LHCN-M2 (cell line): Measurements from ENCODE around the gene YJU2. TPM values are rescaled to one million over a fixed set of nuclear protein-coding genes. Genes with fewer than 3 reads are reported as not detected.
"Not testable (repeated sequence)": the region's sequence is repeated elsewhere in the genome, so short reads cannot be mapped to it uniquely, and the experiment has no call there.

ENCODE experiments used
- DNase-seq: peaks from one replicate; pipeline ENCODE4 v3.0.0-alpha.2; 2012; ENCODE audit warnings: low read depth
- polyA plus RNA-seq: library from polyadenylated mRNA; unstranded; fragments of >200 nt; gene quantifications from one replicate; pipeline ENCODE4 v1.2.1, GENCODE V29; 2012; ENCODE audit warnings: missing spikeins
- total RNA-seq: library from RNA; depleted of rRNA; stranded (reverse); fragments of >200 nt; gene quantifications from 2 replicates; pipeline ENCODE4 v1.2.3, GENCODE V29; 2014; rRNA removed

YJU2 gene
- total RNA-seq: 16.8 and 24.2 TPM in 2 replicates
- polyA plus RNA-seq: 18.9 TPM

DNA sequence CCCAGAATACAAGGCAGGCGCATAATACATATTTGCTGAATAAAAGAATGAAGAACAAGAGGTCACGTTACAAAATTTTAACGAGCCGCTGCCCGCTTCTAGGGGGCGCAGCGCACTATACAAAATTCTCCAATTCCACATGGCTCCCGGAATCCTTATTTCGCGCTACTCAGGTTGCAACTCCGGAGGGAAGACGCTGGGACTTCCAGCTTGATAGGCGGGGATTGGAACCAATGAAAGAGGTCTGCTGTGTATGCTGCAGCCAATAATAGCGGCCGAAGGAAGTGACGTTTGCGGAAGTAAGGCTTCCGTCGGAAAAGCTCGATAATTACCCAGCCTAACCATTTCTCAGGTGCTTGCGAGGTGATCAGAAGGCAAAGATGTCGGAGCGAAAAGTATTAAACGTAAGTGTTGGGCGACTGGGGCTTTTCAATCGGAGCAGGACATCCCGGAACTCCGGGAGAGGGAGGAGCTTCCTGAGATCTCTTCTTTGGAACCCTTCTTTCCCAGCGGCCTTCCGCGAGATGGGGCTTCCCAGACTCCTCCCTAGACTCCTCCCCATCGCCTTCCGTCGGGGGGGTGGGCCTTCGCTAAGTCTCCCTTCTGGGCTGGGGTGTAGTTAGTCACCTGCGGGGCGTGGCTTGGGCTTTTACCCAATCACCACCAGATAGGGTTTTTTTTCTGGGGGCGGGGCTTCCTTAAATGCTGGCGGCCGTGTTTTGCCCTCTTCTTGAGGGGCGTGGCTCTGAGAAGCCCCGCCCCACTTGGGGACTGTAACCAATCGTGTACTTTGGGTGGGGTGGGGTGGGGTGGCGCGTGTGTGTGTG is at the start of gene YJU2:
Gene YJU2, plus strand, starts transcription at position 314 of the 827 bp plus-strand sequence. Its CDS starts 67 bp downstream, at position 381.
- DNase-seq: peak; percentile 99

- peak; percentile 19 for DNase-seq
Observed at GRCh38 chr19:4197228-4197624, 49.7 kb upstream of the YJU2 start.

DNA sequence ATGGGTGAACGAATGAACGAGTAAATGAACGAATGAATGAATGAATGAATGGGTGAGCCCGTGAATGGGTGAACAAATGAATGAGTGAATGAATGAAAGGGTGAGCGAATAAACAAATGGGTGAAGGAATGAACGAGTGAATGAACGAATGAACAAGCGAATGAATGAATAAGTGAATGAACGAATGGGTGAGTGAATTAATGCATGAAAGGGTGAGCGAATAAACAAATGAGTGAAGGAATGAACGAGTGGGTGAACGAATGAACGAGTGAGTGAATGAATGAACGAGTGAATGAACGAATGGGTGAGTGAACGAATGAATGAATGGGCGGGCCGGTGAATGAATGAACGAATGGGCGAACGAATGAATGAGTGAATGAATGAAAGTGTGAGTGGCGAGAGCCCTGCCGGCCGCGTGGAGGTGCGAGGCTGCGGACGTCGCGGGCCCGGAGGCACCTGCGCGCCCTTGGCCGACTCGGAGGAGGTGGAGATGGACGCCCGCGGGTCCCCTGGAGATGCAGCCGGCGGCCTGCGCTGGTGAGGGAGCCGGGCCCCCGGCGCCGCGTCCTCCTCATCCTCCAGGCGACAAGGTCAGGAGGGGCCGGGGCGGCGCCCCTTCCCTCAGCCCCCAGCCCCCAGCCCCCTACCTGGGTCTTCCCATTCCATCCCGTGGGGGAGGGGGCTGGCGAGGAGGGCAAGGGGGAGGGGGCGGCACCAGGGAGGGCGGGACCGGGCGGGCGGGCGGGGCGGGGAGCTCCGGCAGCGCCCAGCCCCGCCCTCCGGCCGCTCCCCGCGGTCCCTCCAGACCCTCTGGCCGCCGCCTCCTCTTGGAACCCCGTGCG is 49.0 kb upstream of the YJU2 start:
- no peak for DNase-seq

DNA sequence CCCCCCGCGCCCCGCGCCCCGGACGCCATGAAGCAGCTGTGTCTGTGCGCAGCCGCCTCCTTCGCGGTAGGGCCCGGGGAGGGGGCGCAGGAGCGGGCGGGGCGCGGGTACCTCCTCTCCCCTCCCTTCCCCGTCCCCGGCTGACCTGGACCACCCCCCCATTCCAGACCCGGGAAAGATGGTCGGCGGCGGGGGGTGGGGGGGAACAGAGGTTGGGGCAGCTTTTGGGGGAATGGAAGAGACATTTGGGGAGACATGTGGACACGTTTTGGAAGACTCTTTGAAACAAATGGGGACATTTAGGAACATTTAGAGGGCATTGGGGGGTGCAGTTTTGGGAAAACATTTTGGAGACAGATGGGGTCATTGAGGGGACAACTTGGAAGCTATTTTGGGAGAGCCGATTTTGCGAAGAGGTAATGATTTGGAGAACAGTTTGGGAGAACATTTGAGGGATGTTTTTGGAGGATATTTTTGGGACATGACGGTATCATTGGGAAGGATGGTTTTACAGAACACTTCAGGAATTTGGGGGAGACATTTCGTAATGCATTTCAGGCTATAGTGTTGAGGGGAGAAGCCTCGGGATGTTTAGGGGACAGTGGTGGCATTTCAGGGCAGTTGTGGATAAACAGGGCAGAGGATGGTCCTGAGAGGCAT is 48.3 kb upstream of the YJU2 start:
- DNase-seq: no peak

- no peak for DNase-seq
Observed at GRCh38 chr19:4199699-4200293, 47.1 kb upstream of the YJU2 start.

- DNase-seq: no peak
Observed at GRCh38 chr19:4200940-4201542, 45.8 kb upstream of the YJU2 start.

- no peak for DNase-seq
Observed at GRCh38 chr19:4201798-4202197, 45.1 kb upstream of the YJU2 start.

DNA sequence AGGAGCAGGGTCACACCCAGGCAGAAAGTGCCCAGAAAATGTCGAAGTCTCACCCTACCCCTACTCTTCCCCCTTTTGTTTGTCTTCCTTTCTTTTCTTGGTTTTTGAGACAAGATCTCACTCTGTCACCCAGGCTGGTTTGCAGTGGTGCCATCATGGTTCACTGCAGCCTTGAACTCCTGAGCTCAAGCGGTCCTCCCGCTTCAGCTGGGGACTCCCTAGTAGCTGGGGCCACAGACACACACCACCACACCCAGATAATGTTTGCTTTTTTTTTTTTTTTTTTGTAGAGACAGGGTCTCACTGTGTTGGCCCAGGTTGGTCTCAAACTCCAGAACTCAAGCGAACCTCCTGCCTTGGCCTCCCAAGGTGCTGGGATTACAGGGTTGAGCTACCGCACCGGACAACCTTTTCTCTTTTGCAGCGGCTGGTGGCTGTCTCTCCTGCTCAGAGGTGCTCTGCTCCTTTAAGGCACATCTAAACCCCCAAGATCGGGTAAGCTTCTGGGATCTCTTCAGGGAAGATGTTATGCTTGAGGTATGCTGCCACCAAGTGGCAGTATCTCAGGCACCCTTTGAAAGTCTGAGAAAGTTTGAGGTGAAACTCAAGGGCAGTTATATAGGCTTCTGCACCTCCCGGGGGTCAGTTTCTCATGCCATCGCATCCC is 39.9 kb upstream of the YJU2 start:
- DNase-seq: peak; percentile 56

DNA sequence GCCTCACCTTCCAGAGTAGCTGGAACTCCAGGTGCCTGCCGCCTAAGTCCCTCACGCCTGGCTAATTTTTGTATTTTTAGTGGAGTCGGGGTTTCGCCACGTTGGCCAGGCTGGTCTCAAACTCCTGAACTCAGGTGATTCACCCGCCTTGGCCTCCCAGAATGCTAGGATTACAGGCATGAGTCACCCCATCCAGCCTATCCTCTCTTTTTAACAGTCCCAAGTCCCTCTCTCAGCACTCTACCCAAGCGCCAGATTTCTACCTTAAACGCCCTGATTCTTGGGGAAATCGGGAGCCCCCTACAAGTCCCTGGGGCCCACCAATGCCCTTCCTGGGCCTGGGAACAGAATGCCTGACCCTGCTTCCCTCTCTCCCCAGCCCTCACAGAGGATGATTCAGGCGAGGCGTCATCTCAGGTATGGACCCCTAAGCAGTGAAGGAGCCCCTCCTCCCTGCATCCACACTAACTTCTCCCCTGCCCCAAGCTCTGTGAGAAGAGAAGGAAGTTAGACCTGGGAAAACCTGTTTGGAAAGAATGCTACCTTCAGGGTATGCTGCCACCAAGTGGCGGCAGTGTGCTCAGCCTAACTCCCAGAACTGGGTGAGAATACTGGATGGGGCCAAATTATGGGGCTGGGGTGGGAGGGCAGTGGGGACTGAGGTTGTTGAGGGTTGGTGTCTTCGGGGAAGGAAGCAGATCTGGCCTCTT is 38.3 kb upstream of the YJU2 start:
- DNase-seq: peak; percentile 37

DNA sequence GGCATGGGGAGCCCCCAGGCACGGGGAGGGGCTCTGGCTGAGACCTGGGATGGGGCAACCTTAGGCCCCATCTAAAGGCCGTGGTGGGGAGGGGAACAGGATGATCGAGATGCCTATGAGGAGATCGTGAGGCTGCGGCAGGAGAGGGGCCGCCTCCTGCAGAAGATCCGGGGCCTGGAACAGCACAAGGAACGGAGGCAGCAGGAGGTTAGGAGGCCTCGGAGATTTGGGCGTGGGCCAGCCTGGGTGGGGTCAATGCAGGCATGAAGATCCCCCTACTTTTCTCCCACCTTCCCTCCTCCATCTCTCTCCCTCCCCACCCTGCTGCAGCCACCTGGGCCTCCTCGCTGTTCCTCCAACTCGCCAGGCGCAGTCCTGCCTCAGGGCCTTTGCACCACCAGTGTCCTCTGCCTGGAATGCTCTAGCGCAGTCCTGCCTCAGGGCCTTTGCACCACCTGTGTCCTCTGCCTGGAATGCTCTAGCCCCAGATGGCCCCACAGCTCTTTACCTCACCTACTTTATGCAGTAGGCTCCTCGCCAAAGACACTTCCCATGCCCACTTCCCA is 36.6 kb upstream of the YJU2 start:
- no peak for DNase-seq

DNA sequence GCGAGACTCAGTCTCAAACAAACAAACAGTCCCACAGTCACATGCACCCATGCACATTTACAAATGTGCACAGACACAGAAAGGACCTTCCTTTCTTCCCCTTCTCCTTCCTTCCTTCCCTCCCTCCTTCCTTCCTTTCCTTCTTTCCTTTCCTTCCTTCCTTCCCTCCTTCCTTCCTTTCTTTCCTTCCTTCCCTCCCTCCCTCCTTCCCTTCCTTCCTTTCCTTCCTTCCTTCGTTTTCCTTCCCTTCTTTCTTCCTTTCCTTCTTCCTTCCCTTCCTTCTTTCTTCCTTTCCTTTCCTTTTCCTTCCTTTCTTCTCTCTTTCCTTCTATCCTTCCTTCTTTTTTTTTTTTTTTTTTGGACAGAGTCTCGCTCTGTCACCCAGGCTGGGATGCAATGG is 33.8 kb upstream of the YJU2 start:
- DNase-seq: no peak

- DNase-seq: no peak
Observed at GRCh38 chr19:4215807-4216206, 31.1 kb upstream of the YJU2 start.

GRCh38 chr19:4216846-4217245 is 30.0 kb upstream of the YJU2 start:
- no peak for DNase-seq

DNA sequence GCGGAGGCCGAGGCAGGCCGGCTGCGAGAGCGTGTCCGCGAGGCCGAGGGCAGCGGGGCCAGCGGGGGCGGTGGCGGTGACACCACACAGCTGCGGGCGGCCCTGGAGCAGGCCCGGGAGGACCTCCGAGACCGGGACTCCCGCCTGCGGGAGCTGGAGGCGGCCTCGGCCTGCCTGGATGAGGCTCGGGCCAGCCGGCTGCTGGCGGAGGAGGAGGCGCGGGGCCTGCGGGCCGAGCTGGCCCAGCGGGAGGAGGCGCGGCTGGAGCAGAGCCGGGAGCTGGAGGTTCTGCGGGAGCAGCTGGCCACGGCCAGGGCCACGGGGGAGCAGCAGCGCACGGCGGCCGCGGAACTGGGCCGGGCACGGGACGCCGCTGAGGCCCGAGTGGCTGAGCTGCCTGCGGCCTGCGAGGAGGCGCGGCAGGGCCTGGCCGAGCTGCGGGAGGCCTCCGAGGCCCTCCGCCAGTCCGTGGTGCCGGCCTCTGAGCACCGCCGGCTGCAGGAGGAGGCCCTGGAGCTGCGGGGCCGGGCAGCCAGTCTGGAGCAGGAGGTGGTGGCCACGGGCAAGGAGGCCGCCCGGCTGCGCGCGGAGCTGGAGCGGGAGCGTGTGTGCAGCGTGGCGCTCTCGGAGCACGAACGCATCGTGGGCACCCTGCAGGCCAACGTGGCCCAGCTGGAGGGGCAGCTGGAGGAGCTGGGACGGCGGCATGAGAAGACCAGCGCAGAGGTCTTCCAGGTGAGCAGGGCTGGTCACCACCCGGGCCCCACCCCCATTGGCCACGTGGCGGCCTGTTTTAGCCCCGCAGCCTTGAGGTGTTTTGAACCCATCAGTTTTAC is 29.2 kb upstream of the YJU2 start:
- DNase-seq: no peak

DNA sequence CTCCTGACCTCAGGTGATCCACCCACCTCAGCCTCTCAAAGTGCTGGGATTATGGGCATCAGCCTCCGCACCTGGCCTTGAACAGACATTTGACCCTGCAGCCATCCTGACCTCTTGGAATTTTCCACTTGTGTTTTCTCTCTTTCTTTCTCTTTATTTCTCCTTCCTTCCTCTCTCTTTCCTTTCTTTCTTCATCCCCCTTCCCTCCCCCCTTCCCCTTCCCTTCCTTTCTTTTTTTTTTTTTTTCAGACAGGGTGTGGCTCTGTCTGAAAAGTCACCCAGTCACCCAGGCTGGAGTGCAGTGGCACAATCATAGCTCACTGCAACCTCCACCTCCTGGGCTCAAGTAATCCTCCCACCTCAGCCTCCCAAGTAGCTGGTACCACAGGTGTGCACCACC is 28.4 kb upstream of the YJU2 start:
- DNase-seq: not testable (repeated sequence)

DNA sequence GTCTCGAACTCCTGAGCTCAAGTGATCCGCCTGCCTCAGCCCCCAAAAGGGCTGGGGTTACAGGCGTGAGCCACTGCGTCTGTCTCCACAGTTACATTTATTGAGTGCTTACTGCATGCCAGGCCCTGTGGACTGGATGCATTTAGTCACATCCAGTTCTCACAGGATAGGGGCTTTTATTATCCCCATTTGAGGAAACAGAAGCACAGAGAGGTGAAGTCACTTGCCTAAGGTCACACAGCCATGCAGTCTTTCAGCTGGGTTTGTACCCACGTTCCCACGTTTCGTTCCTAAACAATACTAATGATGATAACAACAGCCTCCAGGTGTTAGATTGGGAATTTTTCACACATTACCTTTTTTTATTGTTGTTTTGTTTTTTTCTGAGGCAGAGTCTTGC is 26.7 kb upstream of the YJU2 start:
- DNase-seq: no peak

- no peak for DNase-seq
Observed at GRCh38 chr19:4224470-4224869, 22.4 kb upstream of the YJU2 start.

DNA sequence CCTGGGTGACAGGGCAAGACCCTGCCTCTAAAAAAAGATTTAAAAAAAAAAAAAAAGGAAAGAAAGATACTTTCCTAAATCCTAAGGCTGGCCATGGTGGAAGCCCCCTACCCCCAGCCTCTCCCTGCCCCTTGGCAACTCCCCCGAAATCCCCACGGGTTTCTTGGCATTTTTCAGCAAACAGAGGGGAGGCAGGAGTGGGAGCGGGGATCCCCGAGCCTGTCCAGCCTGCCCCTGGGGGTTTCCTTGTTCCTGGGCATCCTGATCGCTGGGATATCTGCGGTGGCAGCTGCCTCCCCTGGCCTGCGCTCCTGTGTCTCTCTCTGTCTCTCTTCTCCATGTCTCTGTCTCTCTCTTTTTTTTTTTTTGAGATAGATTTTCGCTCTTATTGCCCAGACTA is 21.0 kb upstream of the YJU2 start:
- no peak for DNase-seq

- DNase-seq: no peak
Observed at GRCh38 chr19:4227771-4228170, 19.1 kb upstream of the YJU2 start.
